Esophagus (tissue), 2 donors: ENCODE data around the gene WSCD1. TPM values are rescaled to one million over a fixed set of nuclear protein-coding genes. Genes with fewer than 3 reads are reported as not detected.

Experiments used
- H3K27ac ChIP-seq, 2 donors: one replicate each; pipeline ENCODE4 v1.5.1; 2013; ENCODE audit warnings: low read depth in 2 of 2, mild to moderate bottlenecking in 2 of 2, inconsistent platforms in 1 of 2, low read length in 1 of 2, moderate library complexity in 1 of 2
- H3K27me3 ChIP-seq, 2 donors: one replicate each; pipeline ENCODE4 v1.6.1; 2013; ENCODE audit warnings: low read length in 2 of 2, control low read depth in 1 of 2, mild to moderate bottlenecking in 1 of 2; ENCODE audit not compliant: insufficient read depth in 2 of 2, control insufficient read depth in 1 of 2
- H3K36me3 ChIP-seq, 2 donors: one replicate each; pipeline ENCODE4 v1.6.1; 2013; ENCODE audit warnings: low read length in 1 of 2; ENCODE audit not compliant: control insufficient read depth in 2 of 2, insufficient read depth in 2 of 2
- H3K4me1 ChIP-seq, 2 donors: one replicate each; pipeline ENCODE4 v1.6.1; 2013; ENCODE audit warnings: low read length in 1 of 2; ENCODE audit not compliant: control insufficient read depth in 2 of 2, insufficient read depth in 2 of 2
- H3K4me3 ChIP-seq, 2 donors: one replicate each; pipeline ENCODE4 v1.5.1; 2013; ENCODE audit warnings: low read length in 2 of 2, mild to moderate bottlenecking in 2 of 2, low read depth in 1 of 2, moderate library complexity in 1 of 2
- H3K9me3 ChIP-seq, 2 donors: one replicate each; pipeline ENCODE4 v1.6.1; 2013; ENCODE audit warnings: mild to moderate bottlenecking in 2 of 2, low read depth in 1 of 2, low read length in 1 of 2, moderate library complexity in 1 of 2; ENCODE audit not compliant: control insufficient read depth in 2 of 2, insufficient read depth in 1 of 2
- WGBS, 2 donors: extraction: QIAGEN DNeasy Blood & Tissue Kit; methylation state at CpG; one replicate each; pipeline ENCODE4 v1.1.7; 2013; 5-methylcytosine and 5-hydroxymethylcytosine counted together
- polyA plus RNA-seq, 2 donors: library from polyadenylated mRNA; stranded (reverse); fragments of 200-250 nt; gene quantifications; one replicate each; pipeline ENCODE4 v1.2.3, GENCODE V29; 2013
- donor health status: healthy with polysubstance abuse.
- donor health status: Bipolar disorder and iron deficiency.

The WSCD1 gene
- polyA plus RNA-seq, 2 donors = 0.16 to 0.45 TPM

DNA sequence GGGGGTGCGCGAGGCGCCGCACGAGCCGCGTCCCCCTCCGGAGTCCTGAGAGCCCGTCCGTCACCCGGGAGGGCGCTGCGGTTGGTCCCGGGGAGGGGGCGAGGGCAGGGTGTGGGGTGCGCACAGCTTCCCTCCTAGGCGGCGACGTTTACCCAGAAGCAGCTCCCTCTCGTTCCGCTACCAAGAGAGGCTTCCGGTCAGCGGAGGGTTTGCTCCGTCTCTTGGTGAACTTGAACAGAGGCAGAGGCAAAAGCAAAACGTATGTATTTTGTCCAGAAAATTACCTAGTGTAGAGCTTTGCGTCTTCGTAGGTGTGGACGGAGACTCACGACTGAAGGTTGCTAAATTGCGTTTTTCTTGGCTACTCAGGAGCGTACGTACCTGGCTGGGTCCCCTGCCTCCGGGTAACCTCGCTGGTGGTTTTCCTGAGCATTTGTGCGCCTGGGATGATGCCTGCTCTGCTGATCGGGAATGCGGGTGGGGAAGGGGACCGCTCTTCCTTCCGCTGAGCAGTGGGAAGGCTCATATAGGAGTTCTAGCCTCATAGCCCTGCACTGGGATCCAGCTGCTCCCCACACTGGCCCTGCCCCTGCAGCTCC is 833 bp downstream of the WSCD1 start:
- peaks cover 0 to 4% of the 10 kb centered on the region in 2 donors for H3K9me3 ChIP-seq
- H3K36me3 ChIP-seq = no peaks in the 10 kb centered on the region
- no peak overlapping the region for H3K27ac ChIP-seq
- H3K4me1 ChIP-seq = peaks cover 4 to 5% of the 10 kb centered on the region in 2 donors
- peak overlapping the region; percentile 31 to 63 for H3K4me3 ChIP-seq
- peaks cover 0 to 3% of the 10 kb centered on the region in 2 donors for H3K27me3 ChIP-seq
- 3% methylated on average over 35 to 39 of the region's 39 CpGs for WGBS, 2 donors

DNA sequence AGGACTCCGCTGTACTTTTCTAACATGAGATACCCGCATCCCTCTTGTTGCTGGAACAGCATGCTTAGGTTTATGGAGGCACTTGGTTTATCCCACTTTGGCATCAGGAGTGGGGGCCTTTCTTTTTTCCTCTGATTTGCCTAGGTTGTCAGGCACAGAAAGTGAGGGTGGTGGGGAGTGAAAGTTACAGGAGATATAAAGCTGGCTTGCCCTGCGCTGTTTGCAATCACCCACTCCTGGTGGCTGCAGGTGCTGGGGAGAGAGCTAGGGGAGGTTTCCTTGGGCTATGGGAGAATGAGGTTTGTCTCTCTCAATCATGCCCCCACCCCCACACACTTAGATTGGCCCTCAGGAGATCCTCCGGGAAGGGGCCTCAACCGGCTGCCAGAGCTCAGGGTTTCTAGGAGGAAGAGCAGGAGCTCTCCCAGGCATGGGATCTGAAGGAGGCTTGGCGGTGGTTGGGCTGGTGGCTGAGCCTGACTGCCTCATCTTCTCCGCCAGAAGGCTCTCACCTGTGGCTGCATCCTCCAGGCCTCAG is 1.4 kb downstream of the WSCD1 start:
- no peak overlapping the region for H3K4me3 ChIP-seq
- peaks cover 0 to 3% of the 10 kb centered on the region in 2 donors for H3K27me3 ChIP-seq

DNA sequence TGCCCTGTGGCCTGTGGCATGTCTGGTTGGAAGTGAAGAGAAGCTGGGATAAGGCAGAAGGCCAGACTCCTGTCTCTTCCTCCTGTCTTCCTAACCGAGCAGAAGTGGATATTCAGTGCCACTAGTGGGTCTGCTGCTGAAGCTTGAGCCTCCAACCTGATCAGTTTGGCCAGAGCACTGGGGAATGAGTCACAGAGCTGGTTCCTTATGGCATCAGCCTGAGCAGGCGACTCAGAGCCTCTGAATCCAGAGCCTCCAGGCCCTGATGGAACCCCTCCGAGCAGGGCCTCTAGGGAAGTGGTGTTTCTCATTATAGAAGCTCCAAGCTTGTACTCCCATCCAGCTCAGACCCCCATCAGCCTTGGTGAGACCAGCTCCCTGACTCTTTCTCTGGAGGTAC is 2.0 kb downstream of the WSCD1 start:
- peaks cover 0 to 4% of the 10 kb centered on the region in 2 donors for H3K9me3 ChIP-seq
- peaks cover 4 to 5% of the 10 kb centered on the region in 2 donors for H3K4me1 ChIP-seq
- no peaks in the 10 kb centered on the region for H3K36me3 ChIP-seq
- no peak overlapping the region for H3K27ac ChIP-seq
- no peak overlapping the region for H3K4me3 ChIP-seq
- WGBS, 2 donors = 82 to 85% methylated on average over 3 of the region's 3 CpGs
- peaks cover 0 to 3% of the 10 kb centered on the region in 2 donors for H3K27me3 ChIP-seq

More for the DNA sequence above, 1.4 kb downstream of the WSCD1 start:
- 80 to 82% methylated on average over 7 of the region's 7 CpGs for WGBS, 2 donors
- Histone ChIP-seq H3K36me3 (no peaks in the 10 kb centered on the region), H3K9me3 (peaks cover 0 to 4% of the 10 kb centered on the region in 2 donors), H3K27ac (no peak overlapping the region), H3K4me1 (peaks cover 4 to 5% of the 10 kb centered on the region in 2 donors)

DNA sequence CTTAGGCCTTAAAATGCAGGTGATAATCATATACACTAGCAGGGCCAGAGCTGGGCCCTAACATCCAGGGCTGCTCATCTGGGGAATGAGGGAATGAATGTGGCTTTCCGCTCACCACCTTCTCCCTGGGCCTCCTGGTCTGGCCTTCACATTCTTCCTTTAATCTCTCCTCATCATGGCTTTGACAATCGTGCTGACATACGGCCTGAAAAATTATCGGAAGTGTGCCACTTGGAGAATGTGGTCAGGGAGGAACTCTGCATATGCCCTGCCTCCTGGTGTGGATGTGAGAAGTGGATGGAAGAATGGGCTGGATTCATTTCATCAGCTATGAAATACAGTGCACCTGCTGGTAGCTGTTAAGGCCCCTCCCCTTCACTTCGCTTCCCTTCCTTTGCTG is 2.4 kb downstream of the WSCD1 start:
- no peak overlapping the region for H3K27ac ChIP-seq

GRCh38 chr17:6073620-6074019 is 3.4 kb downstream of the WSCD1 start:
- Histone ChIP-seq H3K4me3 (no peak overlapping the region), H3K36me3 (no peaks in the 10 kb centered on the region), H3K27ac (no peak overlapping the region), H3K4me1 (peaks cover 4 to 5% of the 10 kb centered on the region in 2 donors), H3K9me3 (peaks cover 0 to 4% of the 10 kb centered on the region in 2 donors), H3K27me3 (no peaks in the 10 kb centered on the region)
- WGBS, 2 donors = 90 to 92% methylated on average over 7 of the region's 7 CpGs

More for the DNA sequence above, 2.4 kb downstream of the WSCD1 start:
- Histone ChIP-seq H3K4me3 (no peak overlapping the region), H3K9me3 (peaks cover 0 to 4% of the 10 kb centered on the region in 2 donors), H3K27me3 (no peaks in the 10 kb centered on the region), H3K36me3 (no peaks in the 10 kb centered on the region), H3K4me1 (peaks cover 4 to 5% of the 10 kb centered on the region in 2 donors)
- WGBS, 2 donors = 73 to 88% methylated on average over 5 of the region's 5 CpGs

- peaks cover 0 to 5% of the 10 kb centered on the region in 2 donors for H3K4me1 ChIP-seq
- H3K27me3 ChIP-seq = no peaks in the 10 kb centered on the region
- no peak overlapping the region for H3K27ac ChIP-seq
- no peak overlapping the region for H3K4me3 ChIP-seq
- peaks cover 0 to 4% of the 10 kb centered on the region in 2 donors for H3K9me3 ChIP-seq
- 65 to 74% methylated on average over 6 of the region's 6 CpGs for whole genome bisulfite sequencing, 2 donors
- H3K36me3 ChIP-seq = no peaks in the 10 kb centered on the region
These were observed 4.9 kb downstream of the WSCD1 start for GRCh38 chr17:6075050-6075449.

- peaks cover 0 to under 1% of the 10 kb centered on the region in 2 donors for H3K9me3 ChIP-seq
- peaks cover 0 to under 1% of the 10 kb centered on the region in 2 donors for H3K4me1 ChIP-seq
- no peak overlapping the region for H3K27ac ChIP-seq
- WGBS, 2 donors = 82 to 83% methylated on average over 8 of the region's 8 CpGs
- no peaks in the 10 kb centered on the region for H3K27me3 ChIP-seq
- no peak overlapping the region for H3K4me3 ChIP-seq
- no peaks in the 10 kb centered on the region for H3K36me3 ChIP-seq
These were observed 5.7 kb downstream of the WSCD1 start for GRCh38 chr17:6075845-6076244.

DNA sequence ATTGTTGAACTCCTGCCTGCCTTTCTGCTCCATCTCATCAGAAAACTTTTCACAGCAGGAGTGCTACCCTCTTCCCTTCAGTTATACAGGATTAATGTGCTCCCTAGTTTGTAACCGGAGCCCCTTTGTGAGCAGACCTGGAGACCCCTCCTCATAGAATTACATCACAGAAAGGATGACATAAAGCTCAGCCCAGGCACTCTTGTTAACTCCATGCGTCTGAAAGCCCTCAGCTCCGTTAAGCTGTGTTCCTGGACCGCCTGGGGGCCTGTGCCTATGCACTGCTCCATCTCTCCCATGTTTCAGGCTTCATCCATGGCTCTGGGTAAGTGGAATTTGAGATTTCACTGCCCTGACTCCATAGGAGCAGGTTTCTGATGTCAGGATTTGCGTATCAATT is 7.6 kb downstream of the WSCD1 start:
- Histone ChIP-seq H3K9me3 (no peaks in the 10 kb centered on the region), H3K4me3 (no peak overlapping the region), H3K36me3 (no peaks in the 10 kb centered on the region), H3K27me3 (no peaks in the 10 kb centered on the region), H3K4me1 (no peaks in the 10 kb centered on the region), H3K27ac (no peak overlapping the region)
- 75 to 84% methylated on average over 5 of the region's 5 CpGs for WGBS, 2 donors

DNA sequence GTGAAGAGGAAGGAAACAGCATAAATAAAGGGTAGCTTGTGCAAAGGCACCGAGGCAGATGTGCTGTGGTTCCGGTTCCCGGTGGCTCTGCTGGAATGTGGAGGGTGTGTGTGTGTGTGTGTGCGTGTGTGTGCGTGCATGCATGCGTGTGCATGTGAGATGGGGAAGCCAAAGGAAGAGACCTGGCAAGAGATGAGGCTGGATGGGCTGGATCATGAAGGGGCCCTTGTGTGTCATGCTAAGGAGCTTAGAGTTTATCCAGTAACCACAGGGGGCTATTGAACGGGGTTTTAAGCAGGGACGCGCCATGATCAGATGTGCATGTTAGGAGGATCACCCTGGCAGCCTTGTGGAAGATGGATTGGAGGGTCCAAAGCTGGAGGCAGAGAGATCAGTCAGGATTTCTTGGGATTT is 8.3 kb downstream of the WSCD1 start:
- Histone ChIP-seq H3K9me3 (no peaks in the 10 kb centered on the region), H3K27me3 (no peaks in the 10 kb centered on the region), H3K27ac (no peak overlapping the region), H3K4me1 (no peaks in the 10 kb centered on the region), H3K4me3 (no peak overlapping the region), H3K36me3 (no peaks in the 10 kb centered on the region)
- 87 to 91% methylated on average over 9 of the region's 9 CpGs for WGBS, 2 donors
